Measurements from ENCODE around the gene EFCAB13. TPM values are rescaled to one million over a fixed set of nuclear protein-coding genes. Genes with fewer than 3 reads are reported as not detected.
"Not testable (repeated sequence)": the region's sequence is repeated elsewhere in the genome, so short reads cannot be mapped to it uniquely, and the experiment has no call there.

Gene EFCAB13
- total RNA-seq, 1 experiment from 2014 or later = 1.6 TPM

- no peak overlapping the region for H3K4me3 Mint-ChIP-seq
- no peak overlapping the region for H3K23ac ChIP-seq (ENCODE audit: insufficient read length, low read depth, low read length)
- no peaks in the 10 kb centered on the region for H3K79me1 ChIP-seq (ENCODE audit: insufficient read depth, low read depth, low read length, poor library complexity, severe bottlenecking)
- no peak for DNase-seq
- no peaks in the 10 kb centered on the region for H4K20me1 ChIP-seq (ENCODE audit: control insufficient read depth, insufficient read depth, insufficient read length)
- H2BK120ac ChIP-seq (ENCODE audit: low read depth, low read length, poor library complexity, severe bottlenecking) = no peak overlapping the region
- no peak overlapping the region for H2BK20ac ChIP-seq (ENCODE audit: low read depth, low read length, poor library complexity, severe bottlenecking)
- H3K18ac ChIP-seq (ENCODE audit: insufficient read length, low read depth, low read length) = no peak overlapping the region
- no peak for TF ChIP-seq CTCF (conservative IDR thresholded peaks at IDR 0.05)
- H4K5ac ChIP-seq (ENCODE audit: insufficient read length, low read depth, low read length) = no peak overlapping the region
- no CpG with 5 or more reads among the region's 3 CpGs for WGBS (ENCODE audit: extremely low coverage, insufficient read length, low lambda C conversion rate)
- peaks cover 6 to 8% (median 6%) of the 10 kb centered on the region in 3 experiments; a peak in 4 of 7 replicates for H3K36me3 Mint-ChIP-seq (ENCODE audit: insufficient read depth in 1 of 3, low read depth in 3 of 3)
- H3K79me2 ChIP-seq (ENCODE audit: insufficient read depth, low read length) = no peaks in the 10 kb centered on the region
- H3K4me1 ChIP-seq (ENCODE audit: insufficient read depth, low read length) = no peaks in the 10 kb centered on the region
- H2BK15ac ChIP-seq (ENCODE audit: low read depth, low read length) = no peak overlapping the region
- no peak overlapping the region for H3K4me2 ChIP-seq (ENCODE audit: insufficient read depth, insufficient read length, low read length)
- no peaks in the 10 kb centered on the region for H3K27me3 ChIP-seq (ENCODE audit: insufficient read depth, low read length)
- no peaks in the 10 kb centered on the region for H3K23me2 ChIP-seq (ENCODE audit: insufficient read length, low read depth, low read length, poor library complexity, severe bottlenecking)
- H3K27me3 Mint-ChIP-seq (ENCODE audit: low read depth) = no peaks in the 10 kb centered on the region
- no peak overlapping the region for H3K14ac ChIP-seq (ENCODE audit: insufficient read depth, low read length)
- no peak overlapping the region for H2AFZ ChIP-seq (ENCODE audit: low read length)
- no peaks in the 10 kb centered on the region for H3K9me3 Mint-ChIP-seq
- H3T11ph ChIP-seq (ENCODE audit: low read length) = no peak overlapping the region
- H3K4ac ChIP-seq (ENCODE audit: low read depth, low read length) = no peak overlapping the region
- no peak overlapping the region for H3K27ac ChIP-seq (ENCODE audit: insufficient read length, low read depth, low read length)
- H3K56ac ChIP-seq (ENCODE audit: insufficient read length, low read depth, low read length) = no peak overlapping the region
- H2BK5ac ChIP-seq (ENCODE audit: insufficient read length, low read length) = no peak overlapping the region
- no peak overlapping the region for H2AK5ac ChIP-seq (ENCODE audit: insufficient read length, low read length)
- H2BK12ac ChIP-seq (ENCODE audit: insufficient read length, low read depth, low read length) = no peak overlapping the region
- no peak overlapping the region for H4K91ac ChIP-seq (ENCODE audit: insufficient read length, low read depth, low read length)
- no peak overlapping the region for H3K9ac ChIP-seq (ENCODE audit: extremely low read depth, insufficient read length, low read length)
- H3K27ac Mint-ChIP-seq = peak overlapping the region in 1 of 3 experiments; percentile 52; a peak in 2 of 7 replicates
- H3K4me1 Mint-ChIP-seq = no peaks in the 10 kb centered on the region
- no peak overlapping the region for H4K8ac ChIP-seq (replicated peaks; ENCODE audit: insufficient read length, low read depth, low read length)
- no peaks in the 10 kb centered on the region for H3K9me3 ChIP-seq (ENCODE audit: control insufficient read depth, low read depth, low read length)
Measured at GRCh38 chr17:47465165-47465564, 141.4 kb downstream of the EFCAB13 start.

- not testable (repeated sequence) for H3K27me3 ChIP-seq (ENCODE audit: insufficient read depth, low read length); H4K91ac ChIP-seq (ENCODE audit: insufficient read length, low read depth, low read length); H2AK5ac ChIP-seq (ENCODE audit: insufficient read length, low read length); H3K4me1 ChIP-seq (ENCODE audit: insufficient read depth, low read length); H2BK15ac ChIP-seq (ENCODE audit: low read depth, low read length); H2BK12ac ChIP-seq (ENCODE audit: insufficient read length, low read depth, low read length); H3K27ac ChIP-seq (ENCODE audit: insufficient read length, low read depth, low read length); H3T11ph ChIP-seq (ENCODE audit: low read length); H3K23me2 ChIP-seq (ENCODE audit: insufficient read length, low read depth, low read length, poor library complexity, severe bottlenecking); H3K18ac ChIP-seq (ENCODE audit: insufficient read length, low read depth, low read length); H2BK120ac ChIP-seq (ENCODE audit: low read depth, low read length, poor library complexity, severe bottlenecking); H3K14ac ChIP-seq (ENCODE audit: insufficient read depth, low read length); H3K4me2 ChIP-seq (ENCODE audit: insufficient read depth, insufficient read length, low read length); H4K5ac ChIP-seq (ENCODE audit: insufficient read length, low read depth, low read length); H3K56ac ChIP-seq (ENCODE audit: insufficient read length, low read depth, low read length); H3K4me3 Mint-ChIP-seq; H2AFZ ChIP-seq (ENCODE audit: low read length); H3K27me3 Mint-ChIP-seq (ENCODE audit: low read depth); H2BK5ac ChIP-seq (ENCODE audit: insufficient read length, low read length); H3K79me2 ChIP-seq (ENCODE audit: insufficient read depth, low read length); H3K23ac ChIP-seq (ENCODE audit: insufficient read length, low read depth, low read length); H3K4me1 Mint-ChIP-seq; DNase-seq; H3K79me1 ChIP-seq (ENCODE audit: insufficient read depth, low read depth, low read length, poor library complexity, severe bottlenecking); H4K20me1 ChIP-seq (ENCODE audit: control insufficient read depth, insufficient read depth, insufficient read length); H3K9me3 ChIP-seq (ENCODE audit: control insufficient read depth, low read depth, low read length); H3K4ac ChIP-seq (ENCODE audit: low read depth, low read length); H4K8ac ChIP-seq (replicated peaks; ENCODE audit: insufficient read length, low read depth, low read length); H3K9ac ChIP-seq (ENCODE audit: extremely low read depth, insufficient read length, low read length); H2BK20ac ChIP-seq (ENCODE audit: low read depth, low read length, poor library complexity, severe bottlenecking); H3K27ac Mint-ChIP-seq; H3K9me3 Mint-ChIP-seq; H3K36me3 Mint-ChIP-seq (ENCODE audit: insufficient read depth in 1 of 3, low read depth in 3 of 3)
- no CpG with 5 or more reads among the region's 4 CpGs for WGBS (ENCODE audit: extremely low coverage, insufficient read length, low lambda C conversion rate)
Measured at GRCh38 chr17:47466976-47467375, 143.2 kb downstream of the EFCAB13 start.

All from H9 (cell line).